ENCODE measurements around the gene XPOT. TPM values are rescaled to one million over a fixed set of nuclear protein-coding genes. Genes with fewer than 3 reads are reported as not detected.

XPOT gene
- total RNA-seq, 1 experiment from 2014 or later, result 298 TPM

DNA sequence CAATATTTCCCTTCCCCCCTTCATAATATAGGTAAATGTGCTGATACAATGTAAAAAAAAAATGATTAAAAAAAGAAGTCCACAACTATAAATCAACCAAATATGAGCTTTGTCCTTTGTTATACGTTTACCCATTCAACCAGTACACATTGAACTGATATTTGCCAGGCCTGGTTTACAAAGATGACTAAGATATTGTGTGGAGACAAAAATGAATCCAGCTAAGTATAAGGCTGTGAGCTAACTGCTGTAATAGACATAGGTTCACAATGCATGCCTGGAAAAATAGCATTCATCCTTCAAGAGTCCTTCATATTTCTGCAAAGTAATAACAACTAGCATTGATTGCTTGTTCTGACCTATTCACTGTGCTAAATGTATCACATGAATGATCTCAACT is 20.5 kb upstream of the XPOT start:
- Mint-ChIP-seq H3K9me3 (ENCODE audit: unreplicated experiment) (peaks cover 9% of the 10 kb centered on the region), H3K4me3 (ENCODE audit: unreplicated experiment) (no peak overlapping the region), H3K27me3 (ENCODE audit: insufficient read depth, unreplicated experiment) (no peaks in the 10 kb centered on the region), H3K27ac (ENCODE audit: low read depth, unreplicated experiment) (no peak overlapping the region), H3K36me3 (ENCODE audit: insufficient read depth, unreplicated experiment) (no peaks in the 10 kb centered on the region), H3K4me1 (ENCODE audit: insufficient read depth, unreplicated experiment) (peaks cover 18% of the 10 kb centered on the region)
- POLR2A ChIA-PET, result no interaction called here
- CTCF ChIA-PET, result interaction anchor here (0.6 to 0.8 kb wide), 6 partner anchors 79 to 1584 kb away, joined by 3 to 5 read pairs (median 3); no protein-coding TSS in a partner anchor
- DNase-seq (ENCODE audit: unreplicated experiment), result no peak
- TF ChIP-seq, protein P1, sequence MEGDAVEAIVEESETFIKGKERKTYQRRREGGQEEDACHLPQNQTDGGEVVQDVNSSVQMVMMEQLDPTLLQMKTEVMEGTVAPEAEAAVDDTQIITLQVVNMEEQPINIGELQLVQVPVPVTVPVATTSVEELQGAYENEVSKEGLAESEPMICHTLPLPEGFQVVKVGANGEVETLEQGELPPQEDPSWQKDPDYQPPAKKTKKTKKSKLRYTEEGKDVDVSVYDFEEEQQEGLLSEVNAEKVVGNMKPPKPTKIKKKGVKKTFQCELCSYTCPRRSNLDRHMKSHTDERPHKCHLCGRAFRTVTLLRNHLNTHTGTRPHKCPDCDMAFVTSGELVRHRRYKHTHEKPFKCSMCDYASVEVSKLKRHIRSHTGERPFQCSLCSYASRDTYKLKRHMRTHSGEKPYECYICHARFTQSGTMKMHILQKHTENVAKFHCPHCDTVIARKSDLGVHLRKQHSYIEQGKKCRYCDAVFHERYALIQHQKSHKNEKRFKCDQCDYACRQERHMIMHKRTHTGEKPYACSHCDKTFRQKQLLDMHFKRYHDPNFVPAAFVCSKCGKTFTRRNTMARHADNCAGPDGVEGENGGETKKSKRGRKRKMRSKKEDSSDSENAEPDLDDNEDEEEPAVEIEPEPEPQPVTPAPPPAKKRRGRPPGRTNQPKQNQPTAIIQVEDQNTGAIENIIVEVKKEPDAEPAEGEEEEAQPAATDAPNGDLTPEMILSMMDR (IDR thresholded peaks at IDR 0.05; ENCODE audit: unreplicated experiment), result no peak
- BruUV-seq (replicated peaks), result no TSS peak
- intact Hi-C loops (cut with micrococcal nuclease), result no loop called here

DNA sequence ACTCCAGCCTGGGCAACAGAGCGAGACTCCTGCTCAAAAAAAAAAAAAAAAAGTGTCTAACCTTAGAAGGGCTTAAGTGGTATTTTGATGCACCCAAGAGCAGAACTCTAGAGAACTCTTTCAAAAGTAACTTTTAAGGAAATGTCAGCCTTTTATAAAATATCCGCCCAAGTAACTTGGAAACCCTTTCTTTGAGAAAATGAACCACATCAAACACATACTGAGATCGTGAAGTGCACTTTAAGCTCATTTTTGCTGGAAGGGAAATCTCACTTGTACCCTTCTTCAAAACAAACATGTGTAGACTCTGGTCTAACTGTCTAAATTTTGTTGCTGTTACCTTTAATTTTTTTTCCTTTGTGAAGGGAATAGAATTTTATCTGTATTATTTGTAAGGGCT is 19.2 kb upstream of the XPOT start:
- H3K9me3 Mint-ChIP-seq (ENCODE audit: unreplicated experiment), result peaks cover 9% of the 10 kb centered on the region
- CTCF ChIA-PET, result interaction anchor here (0.7 to 1.7 kb wide), 3 partner anchors 9 to 18 kb away, joined by 3 to 5 read pairs (median 3); no protein-coding TSS in a partner anchor
- DNase-seq (ENCODE audit: unreplicated experiment), result no peak
- peaks cover 18% of the 10 kb centered on the region for H3K4me1 Mint-ChIP-seq (ENCODE audit: insufficient read depth, unreplicated experiment)
- POLR2A ChIA-PET, result interaction anchor here (0.6 kb wide), 1 partner anchor 541 kb away, joined by 3 read pairs; the partner anchor contains the start of gene SRGAP1
- H3K36me3 Mint-ChIP-seq (ENCODE audit: insufficient read depth, unreplicated experiment), result no peaks in the 10 kb centered on the region
- H3K4me3 Mint-ChIP-seq (ENCODE audit: unreplicated experiment), result no peak overlapping the region
- intact Hi-C loops (cut with micrococcal nuclease), result no loop called here
- TF ChIP-seq, protein P1 (IDR thresholded peaks at IDR 0.05; ENCODE audit: unreplicated experiment), result no peak
- no peaks in the 10 kb centered on the region for H3K27me3 Mint-ChIP-seq (ENCODE audit: insufficient read depth, unreplicated experiment)
- no TSS peak for BruUV-seq (replicated peaks)
- peak overlapping the region; percentile 20 for H3K27ac Mint-ChIP-seq (ENCODE audit: low read depth, unreplicated experiment)

- peaks cover 5% of the 10 kb centered on the region for H3K9me3 Mint-ChIP-seq (ENCODE audit: unreplicated experiment)
These were observed 18.7 kb upstream of the XPOT start for GRCh38 chr12:64385468-64385867.

GRCh38 chr12:64387197-64387816 is 16.9 kb upstream of the XPOT start:
- Mint-ChIP-seq H3K27me3 (ENCODE audit: insufficient read depth, unreplicated experiment) (no peaks in the 10 kb centered on the region), H3K36me3 (ENCODE audit: insufficient read depth, unreplicated experiment) (no peaks in the 10 kb centered on the region), H3K27ac (ENCODE audit: low read depth, unreplicated experiment) (no peak overlapping the region), H3K9me3 (ENCODE audit: unreplicated experiment) (no peaks in the 10 kb centered on the region), H3K4me1 (ENCODE audit: insufficient read depth, unreplicated experiment) (peaks cover 18% of the 10 kb centered on the region), H3K4me3 (ENCODE audit: unreplicated experiment) (no peak overlapping the region)
- peak; percentile 51 for DNase-seq (ENCODE audit: unreplicated experiment)
- TF ChIP-seq, protein P1 (IDR thresholded peaks at IDR 0.05; ENCODE audit: unreplicated experiment), result no peak
- BruUV-seq (replicated peaks), result no TSS peak
- ChIA-PET POLR2A (interaction anchor here (1.1 to 1.9 kb wide), 2 partner anchors 13 to 17 kb away, joined by 3 to 10 read pairs; partner anchors contain the start of gene XPOT), CTCF (interaction anchor here (0.6 to 1.0 kb wide), 3 partner anchors 50 to 131 kb away, joined by 3 to 4 read pairs (median 4); no protein-coding TSS in a partner anchor)
- intact Hi-C loops (cut with micrococcal nuclease), result no loop called here

More at GRCh38 chr12:64385468-64385867, 18.7 kb upstream of the XPOT start:
- ChIA-PET POLR2A (interaction anchor here (0.6 kb wide), 1 partner anchor 541 kb away, joined by 3 read pairs; the partner anchor contains the start of gene SRGAP1), CTCF (interaction anchor here (0.7 to 1.7 kb wide), 3 partner anchors 9 to 18 kb away, joined by 3 to 5 read pairs (median 3); no protein-coding TSS in a partner anchor)
- peak overlapping the region; percentile 20 for H3K27ac Mint-ChIP-seq (ENCODE audit: low read depth, unreplicated experiment)
- TF ChIP-seq, protein P1 (IDR thresholded peaks at IDR 0.05; ENCODE audit: unreplicated experiment), result no peak
- H3K27me3 Mint-ChIP-seq (ENCODE audit: insufficient read depth, unreplicated experiment), result no peaks in the 10 kb centered on the region
- BruUV-seq (replicated peaks), result no TSS peak
- no peak for DNase-seq (ENCODE audit: unreplicated experiment)
- intact Hi-C loops (cut with micrococcal nuclease), result no loop called here
- H3K4me1 Mint-ChIP-seq (ENCODE audit: insufficient read depth, unreplicated experiment), result peaks cover 18% of the 10 kb centered on the region
- H3K36me3 Mint-ChIP-seq (ENCODE audit: insufficient read depth, unreplicated experiment), result no peaks in the 10 kb centered on the region
- H3K4me3 Mint-ChIP-seq (ENCODE audit: unreplicated experiment), result no peak overlapping the region
